ENCODE results near the gene GIT2.

DNA sequence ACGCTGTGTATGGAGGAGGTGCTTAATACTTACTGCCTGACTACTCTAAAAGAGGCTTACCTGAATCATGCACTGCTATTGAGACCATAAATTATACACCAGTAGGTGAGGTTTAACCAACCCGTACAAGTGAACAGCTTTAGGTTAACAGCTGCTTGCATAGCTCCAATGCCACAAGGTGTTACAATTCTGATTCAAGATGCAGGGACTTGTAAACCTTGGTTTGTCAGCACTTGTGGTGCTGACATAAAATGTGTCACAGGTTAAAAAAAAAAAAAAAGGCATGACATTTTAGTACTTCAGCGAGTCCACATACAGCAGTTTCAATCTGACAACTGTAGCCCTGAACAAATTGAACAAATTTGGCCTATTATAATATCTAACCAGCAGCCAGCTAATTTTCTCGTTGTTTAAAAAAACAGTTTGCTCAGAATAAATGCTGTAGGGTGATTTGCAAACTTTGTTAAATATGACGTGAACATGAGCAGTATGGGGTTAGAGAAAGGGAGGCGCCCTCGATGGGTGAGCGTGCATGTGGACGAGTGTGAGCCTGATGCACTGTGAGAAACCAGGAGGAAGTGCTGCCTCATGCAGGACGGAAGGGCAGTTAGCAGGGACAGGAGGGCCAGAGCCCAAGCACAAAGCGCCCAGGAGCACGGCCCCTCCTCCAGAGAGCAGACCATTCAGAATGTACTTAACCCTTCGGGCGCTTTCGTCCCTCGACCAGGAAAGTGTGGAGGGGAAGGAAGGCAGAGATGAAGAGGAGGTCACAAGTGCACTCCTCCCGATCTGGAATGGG lies 51.4 kb downstream of the GIT2 start:
- TF ChIP-seq GATA2 (IDR thresholded peaks at IDR 0.05; ENCODE audit: low read depth, low read length) (no peak), GATA3 (IDR thresholded peaks at IDR 0.05; ENCODE audit: low read depth, low read length) (no peak)
